Activated T-cell treated with anti-CD3 and anti-CD28 coated beads for 24 hours (primary cell): ENCODE data around the gene CINP.

Experiments used
- DNase-seq: peaks from one replicate; pipeline ENCODE4 v3.0.0-alpha.2; 2020; ENCODE audit warnings: low read depth

The CINP gene

DNA sequence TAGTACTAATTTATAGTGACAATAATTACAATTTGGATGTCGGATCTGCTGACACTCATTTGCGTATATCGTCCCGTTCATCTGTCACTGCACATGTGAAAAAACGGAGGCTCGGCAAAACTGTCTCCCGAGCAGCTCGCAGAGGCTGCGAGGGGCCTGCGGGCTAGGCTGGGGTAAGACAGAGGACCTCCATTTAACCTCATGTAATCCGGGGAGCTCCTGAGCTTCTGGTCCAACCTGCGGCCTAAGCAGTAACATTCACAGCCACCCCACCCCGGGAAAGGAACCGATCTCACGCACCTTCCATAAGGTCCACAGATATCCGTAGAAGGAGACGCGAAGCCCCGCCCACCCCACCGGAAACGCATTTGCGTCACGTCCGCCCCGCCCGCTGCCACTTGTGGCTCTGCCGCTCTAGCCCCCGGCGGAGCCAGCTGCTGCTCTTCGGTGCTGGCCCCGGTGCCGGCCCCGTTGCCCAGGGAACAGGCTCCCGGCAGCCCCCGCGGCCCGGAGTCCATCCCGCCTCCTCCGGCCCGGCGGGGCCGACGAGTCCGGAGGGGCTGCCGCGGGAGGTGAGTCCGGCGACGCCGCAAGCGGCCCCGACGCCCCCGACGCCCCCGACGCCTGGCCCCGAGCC lies at the start of gene CINP, which contains the start of gene TECPR2:
Gene CINP (minus strand): TSS at position 346 of the 637 bp plus-strand sequence. CDS start 39 bp downstream, at position 307.
Gene TECPR2 (plus strand): TSS at position 397 of the 637 bp plus-strand sequence. CDS start 13,781 bp downstream, outside the sequence.
- peak; percentile 96 for DNase-seq

DNA sequence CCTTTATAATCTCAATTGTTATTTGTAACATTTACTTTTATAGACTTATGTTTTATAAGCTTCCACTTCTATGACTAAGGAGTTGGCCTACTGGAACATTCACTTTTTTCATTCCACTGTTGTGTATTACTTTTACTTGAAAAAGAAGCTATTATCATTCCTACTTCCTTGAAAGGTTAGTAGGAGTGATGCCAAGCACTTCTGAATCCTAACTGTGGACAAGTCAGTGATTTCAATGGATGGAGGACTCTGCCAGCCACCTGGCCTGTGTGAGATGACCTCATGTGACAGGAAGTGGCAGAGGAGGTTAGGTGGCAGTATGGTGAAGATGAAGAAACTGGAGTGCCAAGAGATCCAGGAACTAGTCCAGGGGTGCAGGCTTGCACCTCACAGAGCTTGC lies 46.0 kb upstream of the CINP start:
- no peak for DNase-seq

DNA sequence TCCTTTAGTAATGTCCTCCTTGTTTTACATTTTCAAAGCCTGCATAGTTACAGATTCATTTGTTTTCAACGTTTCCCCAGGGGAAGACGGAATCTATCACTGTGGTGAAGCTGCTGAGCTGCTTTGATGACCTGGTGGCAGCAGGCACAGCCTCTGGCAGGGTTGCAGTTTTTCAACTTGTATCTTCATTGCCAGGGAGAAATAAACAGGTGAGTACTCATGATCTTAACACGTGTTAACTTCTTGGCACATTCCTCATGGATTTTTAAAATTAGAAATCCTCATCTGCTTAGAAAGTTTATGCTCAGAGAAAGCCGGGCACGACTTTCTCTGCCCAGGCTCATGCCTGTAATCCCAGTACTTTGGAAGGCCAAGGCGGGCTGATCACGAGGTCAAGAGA lies 44.6 kb upstream of the CINP start:
- DNase-seq, result no peak

DNA sequence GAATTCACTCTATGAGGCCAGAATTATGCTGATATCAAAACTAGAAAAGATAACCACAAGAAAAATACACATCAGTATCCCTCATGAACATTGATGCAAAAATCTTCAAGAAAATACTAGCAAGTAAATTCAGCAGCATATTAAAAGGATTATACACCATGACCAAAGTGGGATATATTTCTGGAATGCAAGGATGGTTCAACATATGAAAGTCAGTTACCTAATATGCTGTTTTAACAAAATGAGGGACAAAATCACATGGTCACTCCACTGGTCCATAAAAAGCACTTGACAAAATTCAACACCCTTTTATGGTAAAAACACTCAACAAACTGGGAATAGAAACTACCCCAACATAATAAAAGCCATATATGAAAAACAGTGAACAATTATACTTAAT lies 40.3 kb upstream of the CINP start:
- DNase-seq, result no peak

- no peak for DNase-seq
Observed at GRCh38 chr14:102396521-102396920, 33.8 kb upstream of the CINP start.

DNA sequence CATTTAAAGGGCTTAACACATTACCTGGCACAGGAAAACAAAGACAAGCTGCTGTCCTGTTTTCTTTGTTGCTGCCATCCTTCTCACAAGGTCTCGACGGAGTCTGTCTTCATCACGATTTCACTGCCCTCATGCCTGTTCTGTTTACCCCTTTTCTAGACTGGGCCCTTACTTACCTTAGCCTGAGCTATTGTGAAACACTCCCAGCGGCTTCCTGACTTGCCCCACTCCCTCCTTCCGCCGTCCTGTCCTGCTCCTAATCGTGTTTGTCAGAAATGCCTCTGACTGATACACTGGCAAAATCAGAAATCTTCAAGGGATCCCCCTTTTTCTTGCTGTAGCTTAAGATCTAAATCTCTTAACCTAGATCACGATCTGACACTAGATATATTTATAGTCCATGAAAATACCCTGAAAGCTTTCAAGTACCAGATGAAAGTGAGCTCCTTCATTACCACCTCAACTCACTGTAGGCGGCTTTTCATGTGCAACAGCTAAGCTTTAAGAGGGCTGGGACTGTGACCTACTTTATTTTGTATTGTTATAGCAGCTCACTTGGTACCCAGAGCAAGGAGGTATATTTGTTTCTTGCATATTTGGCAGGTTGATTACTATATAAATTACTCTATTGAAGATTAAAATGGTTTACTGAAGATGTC lies 32.2 kb upstream of the CINP start:
- no peak for DNase-seq

- DNase-seq, result no peak
Observed at GRCh38 chr14:102392506-102392905, 29.8 kb upstream of the CINP start.

GRCh38 chr14:102390064-102390855 lies 27.6 kb upstream of the CINP start:
- no peak for DNase-seq

DNA sequence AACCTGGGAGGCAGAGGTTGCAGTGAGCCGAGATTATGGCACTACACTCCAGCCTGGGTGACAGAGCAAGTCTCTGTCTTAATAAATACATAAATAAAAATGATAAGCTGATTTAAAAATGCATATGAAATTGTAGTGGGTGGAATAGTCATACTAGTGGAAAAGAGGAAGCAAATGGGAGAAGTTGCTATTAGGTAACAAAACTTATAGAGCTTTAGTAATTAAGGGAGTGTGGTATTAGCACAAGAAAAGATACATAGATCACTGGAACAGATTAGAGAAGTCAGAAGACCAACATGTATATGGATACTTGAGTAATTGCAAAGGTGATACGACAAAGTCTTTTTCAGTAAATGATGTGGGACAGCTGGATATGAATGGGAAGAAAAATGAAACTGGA lies 26.6 kb upstream of the CINP start:
- no peak for DNase-seq

DNA sequence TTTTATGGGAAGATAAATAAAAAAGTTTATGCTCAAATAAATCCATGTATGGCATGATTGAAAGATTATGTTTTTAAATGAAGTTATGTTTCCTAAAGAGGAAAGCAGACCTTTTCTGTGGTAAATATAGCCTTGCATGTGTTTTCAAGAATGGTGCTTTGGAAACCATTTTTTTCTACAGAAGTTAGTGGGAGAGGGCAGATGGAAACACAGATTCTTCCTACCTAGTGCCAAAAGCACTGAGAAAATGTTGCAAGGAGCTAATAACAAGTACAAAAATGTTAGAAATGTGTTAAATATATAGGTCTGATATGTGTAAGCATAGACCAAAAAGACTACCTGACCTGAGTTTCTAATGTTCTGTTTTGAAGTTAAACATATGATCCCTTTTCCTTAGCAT lies 24.4 kb upstream of the CINP start:
- DNase-seq, result no peak

GRCh38 chr14:102378830-102379229 lies 16.1 kb upstream of the CINP start:
- no peak for DNase-seq

DNA sequence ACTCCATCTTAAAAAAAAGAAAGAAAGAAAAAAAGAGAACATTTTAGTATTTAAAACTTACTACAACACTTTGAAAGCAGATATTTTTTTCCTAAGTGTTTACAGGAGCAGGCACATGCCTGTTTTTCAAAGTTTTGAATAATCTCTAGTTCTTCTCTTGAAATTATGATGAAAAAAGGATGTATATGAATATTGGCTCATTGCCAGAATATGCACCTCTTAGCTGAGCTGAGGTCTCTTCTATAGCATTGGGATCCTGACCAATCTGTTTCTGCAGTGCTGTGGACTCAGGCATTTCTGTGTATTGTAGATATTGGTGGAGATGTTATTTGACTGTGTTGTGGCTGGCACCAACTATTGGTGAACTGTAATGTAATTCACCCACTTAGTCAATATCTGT lies 15.0 kb upstream of the CINP start:
- no peak for DNase-seq

DNA sequence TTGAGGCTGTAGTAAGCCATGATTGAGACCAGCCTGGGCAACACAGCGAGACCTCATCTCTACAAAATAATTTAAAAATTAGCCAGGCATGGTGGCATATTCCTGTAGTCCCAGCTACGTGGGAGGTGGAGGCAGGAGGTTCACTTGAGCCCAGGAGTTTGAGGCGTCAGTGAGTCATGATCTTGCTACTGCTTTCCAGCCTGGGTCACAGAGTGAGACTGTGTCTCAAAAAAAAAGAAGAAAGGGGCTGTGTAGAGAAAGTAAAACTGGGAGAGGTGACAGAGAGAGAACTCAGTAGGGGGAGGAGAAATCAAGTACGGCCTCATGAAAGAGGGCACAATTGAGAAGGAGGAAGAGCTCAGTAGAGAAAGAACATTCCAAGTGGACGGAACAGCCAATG lies 12.4 kb upstream of the CINP start:
- no peak for DNase-seq

DNA sequence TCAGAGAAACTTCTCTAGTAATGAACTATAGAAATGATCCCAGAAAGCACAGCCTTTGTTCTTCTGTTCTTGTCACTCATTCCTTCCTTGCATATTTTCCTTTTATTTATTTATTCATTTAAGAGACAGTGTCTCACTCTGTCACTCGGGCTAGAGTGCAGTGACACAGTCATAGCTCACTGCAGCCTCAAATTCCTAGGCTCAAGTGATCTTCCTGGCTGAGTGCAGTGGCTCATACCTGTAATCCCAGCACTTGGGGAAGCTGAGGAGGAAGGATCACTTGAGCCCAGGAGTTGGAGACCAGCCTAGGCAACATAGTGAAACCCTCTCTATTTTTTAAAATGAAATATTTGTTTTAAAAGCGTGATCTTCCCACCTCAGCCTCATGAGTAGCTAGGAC lies 11.6 kb upstream of the CINP start:
- no peak for DNase-seq

- DNase-seq, result no peak
Observed at GRCh38 chr14:102373110-102373509, 10.4 kb upstream of the CINP start.

- no peak for DNase-seq
Observed at GRCh38 chr14:102371361-102371760, 8.7 kb upstream of the CINP start.

GRCh38 chr14:102370305-102370809 lies 7.7 kb upstream of the CINP start:
- no peak for DNase-seq

GRCh38 chr14:102363182-102363943 lies 673 bp upstream of the CINP start:
- DNase-seq, result no peak

DNA sequence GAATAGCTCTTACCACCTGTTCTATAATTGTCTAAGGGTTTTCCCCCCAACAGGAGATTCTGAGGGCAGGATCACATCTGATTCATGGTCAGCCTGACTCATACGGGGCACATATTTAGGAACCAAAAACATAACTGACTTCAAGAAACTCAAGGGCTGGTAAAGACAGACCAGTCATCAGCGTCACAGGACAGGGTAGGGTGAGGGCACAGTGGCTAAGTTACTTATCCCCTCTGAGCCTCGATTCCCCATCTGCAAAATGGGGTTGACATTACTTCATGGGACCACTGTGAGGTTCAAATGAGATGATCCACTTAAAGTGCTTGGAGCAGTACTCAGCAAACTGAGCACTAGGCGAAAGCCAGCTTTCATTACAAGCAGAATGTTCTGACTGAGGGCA lies 606 bp downstream of the CINP start:
- DNase-seq, result peak; percentile 56

- no peak for DNase-seq
Observed at GRCh38 chr14:102360388-102360787, 2.3 kb downstream of the CINP start.

- DNase-seq, result no peak
Observed at GRCh38 chr14:102359341-102359740, 3.3 kb downstream of the CINP start.

GRCh38 chr14:102356280-102356679 lies 6.4 kb downstream of the CINP start:
- DNase-seq, result no peak
